Lower lobe of right lung (tissue), 2 donors: Measurements from ENCODE around the gene ZSWIM5. TPM values are rescaled to one million over a fixed set of nuclear protein-coding genes. Genes with fewer than 3 reads are reported as not detected.
"Not testable (repeated sequence)": the region's sequence is repeated elsewhere in the genome, so short reads cannot be mapped to it uniquely, and the experiment has no call there.

Experiments used
- ATAC-seq, 2 donors: fragments of 200-7000 bp; cut with Tn5 transposase; one replicate each; pipeline ENCODE4 v1.9.1; 2020 to 2022; ENCODE audit warnings: mild to moderate bottlenecking in 2 of 2, moderate library complexity in 2 of 2
- DNase-seq: peaks from one replicate; pipeline ENCODE4 v3.0.0-alpha.2; 2020
- H3K27ac ChIP-seq: fragments of 200-600 bp; one replicate; pipeline ENCODE4 v1.8.0; 2022
- H3K27me3 ChIP-seq: fragments of 200-600 bp; one replicate; pipeline ENCODE4 v1.8.0; 2022; ENCODE audit warnings: low read depth
- H3K36me3 ChIP-seq: fragments of 200-600 bp; one replicate; pipeline ENCODE4 v1.8.0; 2022; ENCODE audit warnings: mild to moderate bottlenecking
- H3K4me1 ChIP-seq: fragments of 200-600 bp; one replicate; pipeline ENCODE4 v1.8.0; 2022
- H3K4me3 ChIP-seq: fragments of 200-600 bp; one replicate; pipeline ENCODE4 v1.8.0; 2022; ENCODE audit warnings: mild to moderate bottlenecking
- H3K9me3 ChIP-seq: fragments of 200-600 bp; one replicate; pipeline ENCODE4 v1.8.0; 2022
- CTCF ChIP-seq: fragments of 200-600 bp; IDR thresholded peaks from one replicate; pipeline ENCODE4 v1.8.0; 2022; ENCODE audit warnings: antibody characterized with exemption, mild to moderate bottlenecking
- intact Hi-C: fragments of 100-400 bp; cut with DNase I; formaldehyde crosslinking; loops from one replicate; pipeline ENCODE4 v1.11.0; 2022
- total RNA-seq: library from RNA; stranded (reverse); fragmentation: NEBNext Ultra II Directional; extraction: Animal tissue kit (Norgen Biotek cat#: 25700); gene quantifications from one replicate; pipeline ENCODE4 v1.2.1, GENCODE V29; 2021
- donor health status: DM: no; HTN: yes; CAD: no; lungs with severe emphysema.

ZSWIM5 gene
- total RNA-seq, 1 donor from 2014 or later, result 3.6 TPM

GRCh38 chr1:45122724-45123123 lies 83.7 kb downstream of the ZSWIM5 start:
- intact Hi-C loops, result no loop called here
- Histone ChIP-seq H3K9me3 (no peaks in the 10 kb centered on the region), H3K36me3 (no peaks in the 10 kb centered on the region), H3K27me3 (no peaks in the 10 kb centered on the region), H3K27ac (no peak overlapping the region), H3K4me1 (no peaks in the 10 kb centered on the region), H3K4me3 (no peak overlapping the region)
- no peak for ATAC-seq
- no peak for TF ChIP-seq CTCF
- DNase-seq, result no peak

DNA sequence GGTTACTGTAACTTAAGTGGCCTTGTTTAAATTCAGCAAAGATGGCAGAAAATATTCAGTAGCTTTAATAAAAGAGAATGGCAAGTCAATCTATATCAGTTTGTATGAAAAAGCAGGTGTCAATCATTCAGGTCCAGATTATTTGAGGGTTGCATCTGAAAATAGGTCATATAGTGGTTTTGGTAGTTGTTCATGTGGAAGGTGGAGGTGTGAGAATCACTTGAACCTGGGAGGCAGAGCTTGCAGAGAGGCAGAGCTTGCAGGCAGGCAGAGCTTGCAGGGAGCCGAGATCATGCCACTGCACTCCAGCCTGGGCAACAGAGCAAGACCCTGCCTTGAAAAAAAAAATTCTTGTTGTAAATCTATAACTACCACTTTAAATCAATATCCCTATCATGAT lies 88.6 kb downstream of the ZSWIM5 start:
- no peak overlapping the region for H3K27ac ChIP-seq
- ATAC-seq, result no peak
- DNase-seq, result no peak
- peaks cover 7% of the 10 kb centered on the region for H3K4me1 ChIP-seq
- no peaks in the 10 kb centered on the region for H3K36me3 ChIP-seq
- H3K4me3 ChIP-seq, result no peak overlapping the region
- intact Hi-C loops, result no loop called here
- H3K27me3 ChIP-seq, result no peaks in the 10 kb centered on the region
- no peak for TF ChIP-seq CTCF
- H3K9me3 ChIP-seq, result no peaks in the 10 kb centered on the region

GRCh38 chr1:45116820-45117219 lies 89.6 kb downstream of the ZSWIM5 start:
- no peak overlapping the region for H3K4me3 ChIP-seq
- no peaks in the 10 kb centered on the region for H3K9me3 ChIP-seq
- ATAC-seq, result no peak
- TF ChIP-seq CTCF, result no peak
- no peaks in the 10 kb centered on the region for H3K27me3 ChIP-seq
- peaks cover 7% of the 10 kb centered on the region for H3K4me1 ChIP-seq
- intact Hi-C loops, result no loop called here
- no peak overlapping the region for H3K27ac ChIP-seq
- DNase-seq, result no peak
- no peaks in the 10 kb centered on the region for H3K36me3 ChIP-seq

DNA sequence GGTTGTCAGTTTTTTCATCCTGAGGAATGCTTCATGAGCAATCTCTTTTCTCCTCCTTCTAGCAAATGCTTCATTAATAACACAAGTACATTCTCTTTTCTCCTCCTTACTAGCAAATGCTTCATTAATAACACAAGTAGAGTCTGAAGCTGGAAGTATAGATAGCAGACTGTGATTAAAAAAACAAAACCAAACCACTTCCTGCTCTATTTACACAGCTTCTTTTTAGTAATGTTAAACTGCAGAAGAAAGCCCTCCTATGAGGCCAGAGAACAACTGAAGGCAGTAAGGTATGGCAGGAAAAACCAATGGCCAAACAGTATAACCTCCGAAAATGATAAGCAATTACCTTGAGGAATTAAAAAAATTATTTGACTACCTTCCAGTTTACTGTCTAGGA lies 90.1 kb downstream of the ZSWIM5 start:
- H3K27me3 ChIP-seq, result no peaks in the 10 kb centered on the region
- TF ChIP-seq CTCF, result no peak
- H3K4me1 ChIP-seq, result peaks cover 7% of the 10 kb centered on the region
- DNase-seq (no peak), ATAC-seq (no peak)
- intact Hi-C loops, result no loop called here
- H3K27ac ChIP-seq, result no peak overlapping the region
- no peaks in the 10 kb centered on the region for H3K9me3 ChIP-seq
- no peak overlapping the region for H3K4me3 ChIP-seq
- no peaks in the 10 kb centered on the region for H3K36me3 ChIP-seq

DNA sequence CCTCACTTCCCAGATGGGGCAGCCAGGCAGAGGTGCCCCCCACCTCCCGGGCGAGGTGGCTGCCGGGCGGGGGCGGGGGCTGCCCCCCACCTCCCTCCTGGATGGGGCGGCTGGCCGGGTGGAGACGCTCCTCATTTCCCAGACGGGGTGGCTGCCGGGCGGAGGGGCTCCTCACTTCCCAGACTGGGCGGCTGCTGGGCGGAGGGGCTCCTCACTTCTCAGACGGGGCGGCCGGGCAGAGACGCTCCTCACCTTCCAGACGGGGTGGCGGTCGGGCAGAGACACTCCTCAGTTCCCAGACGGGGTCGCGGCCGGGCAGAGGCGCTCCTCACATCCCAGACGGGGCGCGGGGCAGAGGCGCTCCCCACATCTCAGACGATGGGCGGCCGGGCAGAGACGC lies 91.2 kb downstream of the ZSWIM5 start:
- H3K4me1 ChIP-seq, DNase-seq, intact Hi-C loops, H3K36me3 ChIP-seq, H3K27me3 ChIP-seq, ATAC-seq, H3K9me3 ChIP-seq, H3K4me3 ChIP-seq, H3K27ac ChIP-seq: not testable (repeated sequence)

DNA sequence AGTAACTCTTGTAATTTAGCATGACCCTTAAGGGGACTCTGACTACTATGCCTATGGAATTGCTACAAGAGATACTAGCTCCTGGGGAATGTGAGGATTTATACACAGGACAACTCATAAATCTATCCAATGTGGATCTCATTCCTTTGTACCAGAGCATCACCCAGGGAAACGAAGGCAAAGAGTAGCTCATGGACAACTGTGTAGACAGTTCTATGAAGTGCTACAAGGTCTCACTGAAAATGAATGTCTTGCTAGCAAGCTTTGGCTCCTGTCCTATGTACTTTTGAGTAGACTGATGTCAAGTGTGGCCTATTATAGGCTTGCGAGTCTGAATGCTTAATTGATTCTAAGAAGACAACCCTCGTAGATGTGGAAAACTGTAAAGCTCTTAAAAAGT lies 93.7 kb downstream of the ZSWIM5 start:
- intact Hi-C loops, result no loop called here
- H3K4me1 ChIP-seq, result peaks cover 7% of the 10 kb centered on the region
- H3K27ac ChIP-seq, result no peak overlapping the region
- no peak for TF ChIP-seq CTCF
- H3K9me3 ChIP-seq, result no peaks in the 10 kb centered on the region
- H3K36me3 ChIP-seq, result no peaks in the 10 kb centered on the region
- no peak overlapping the region for H3K4me3 ChIP-seq
- DNase-seq (no peak), ATAC-seq (no peak)
- no peaks in the 10 kb centered on the region for H3K27me3 ChIP-seq
